MM.1S (cell line): ENCODE results near the gene CTNNA3.

Source experiments
- DNase-seq: peaks from one replicate; pipeline ENCODE4 v3.0.0-alpha.2; 2015
- H2AFZ ChIP-seq: fragments of 300-600 bp; sonication (generic); 2 replicates; pipeline ENCODE4 v1.6.0; 2016; ENCODE audit warnings: antibody characterized with exemption, low read length
- H3F3A ChIP-seq: fragments of 300-600 bp; sonication (generic); 2 replicates; pipeline ENCODE4 v1.6.1; 2016; ENCODE audit warnings: mild to moderate bottlenecking, antibody characterized with exemption, low read length, moderate library complexity, mixed read lengths; ENCODE audit not compliant: insufficient read depth
- H3K27ac ChIP-seq: fragments of 300-600 bp; sonication (generic); 2 replicates; pipeline ENCODE4 v1.5.1; 2016; ENCODE audit warnings: mild to moderate bottlenecking, low read length
- H3K27me3 ChIP-seq: fragments of 300-600 bp; sonication (generic); replicated peaks from 2 replicates; pipeline ENCODE4 v1.6.0; 2016; ENCODE audit warnings: low read length; ENCODE audit not compliant: insufficient read depth
- H3K36me3 ChIP-seq: fragments of 300-600 bp; sonication (generic); replicated peaks from 2 replicates; pipeline ENCODE4 v1.6.1; 2016; ENCODE audit warnings: mild to moderate bottlenecking, low read length, mixed read lengths; ENCODE audit not compliant: insufficient read depth
- H3K4me1 ChIP-seq: fragments of 300-600 bp; sonication (generic); 2 replicates; pipeline ENCODE4 v1.6.1; 2016; ENCODE audit warnings: low read length, mixed read lengths
- H3K4me2 ChIP-seq: fragments of 300-600 bp; sonication (generic); 2 replicates; pipeline ENCODE4 v1.6.0; 2016; ENCODE audit warnings: low read depth, low read length
- H3K4me3 ChIP-seq: fragments of 300-600 bp; sonication (generic); 2 replicates; pipeline ENCODE4 v1.5.1; 2016; ENCODE audit warnings: low read length, mixed read lengths
- H3K79me2 ChIP-seq: fragments of 300-600 bp; sonication (generic); 2 replicates; pipeline ENCODE4 v1.6.1; 2016; ENCODE audit warnings: mixed run types, low read length, mixed read lengths
- H3K9ac ChIP-seq: fragments of 300-600 bp; sonication (generic); 2 replicates; pipeline ENCODE4 v1.6.1; 2016; ENCODE audit warnings: low read length, mixed read lengths
- H3K9me2 ChIP-seq: fragments of 300-600 bp; sonication (generic); replicated peaks from 2 replicates; pipeline ENCODE4 v1.6.1; 2016; ENCODE audit warnings: mild to moderate bottlenecking, low read length, mixed read lengths; ENCODE audit not compliant: insufficient read depth
- H3K9me3 ChIP-seq: fragments of 300-600 bp; sonication (generic); replicated peaks from 2 replicates; pipeline ENCODE4 v1.6.1; 2016; ENCODE audit warnings: mild to moderate bottlenecking, low read length, mixed read lengths; ENCODE audit not compliant: insufficient read depth
- H4K20me1 ChIP-seq: fragments of 300-600 bp; sonication (generic); 2 replicates; pipeline ENCODE4 v1.6.1; 2016; ENCODE audit warnings: mild to moderate bottlenecking, low read length, moderate library complexity, mixed read lengths; ENCODE audit not compliant: insufficient read depth
- EZH2 ChIP-seq: fragments of 300-600 bp; sonication (generic); optimal IDR thresholded peaks from 2 replicates; pipeline ENCODE3; 2017; ENCODE audit warnings: low read depth, mild to moderate bottlenecking, antibody characterized with exemption, low read length, mixed read lengths
- EZH2phosphoT487 ChIP-seq: fragments of 300-600 bp; sonication (generic); IDR thresholded peaks from 2 replicates; pipeline ENCODE4 v1.6.1; 2018; ENCODE audit warnings: antibody characterized with exemption, low read length
- TF ChIP-seq, protein P1 (sequence below): fragments of 300-600 bp; sonication (generic); IDR thresholded peaks from 2 replicates; pipeline ENCODE4 v1.5.1; 2016; ENCODE audit warnings: antibody characterized with exemption, low read length, mixed read lengths

Gene CTNNA3

DNA sequence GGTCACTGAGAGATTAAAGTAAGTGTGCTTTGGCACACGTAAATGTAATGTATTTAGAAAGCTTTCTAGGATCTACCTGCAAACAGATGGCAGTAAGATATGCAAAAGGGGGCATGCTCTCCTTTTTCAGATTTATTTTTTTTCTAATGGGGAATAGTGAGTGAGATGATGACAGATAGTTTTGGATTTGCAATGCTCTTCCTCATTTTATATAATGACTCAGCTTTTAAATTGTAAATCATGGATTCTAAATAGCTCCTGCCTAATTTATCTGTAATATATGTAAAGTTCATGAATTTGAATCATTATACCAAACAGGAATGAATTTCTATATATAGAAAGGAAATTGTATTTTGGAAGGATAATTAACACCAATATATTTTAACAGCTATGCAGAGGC, 1731.8 kb downstream of the CTNNA3 start:
- Histone ChIP-seq H3K27ac (no peak overlapping the region), H3K27me3 (no peaks in the 10 kb centered on the region), H3K4me1 (no peaks in the 10 kb centered on the region), H2AFZ (no peak overlapping the region), H3F3A (no peaks in the 10 kb centered on the region), H3K36me3 (no peaks in the 10 kb centered on the region), H3K4me2 (no peak overlapping the region), H3K4me3 (no peak overlapping the region), H4K20me1 (no peaks in the 10 kb centered on the region), H3K79me2 (no peaks in the 10 kb centered on the region), H3K9me2 (no peaks in the 10 kb centered on the region), H3K9ac (no peak overlapping the region), H3K9me3 (no peaks in the 10 kb centered on the region)
- DNase-seq = no peak
- TF ChIP-seq EZH2 (no peak), EZH2phosphoT487 (no peak)
- TF ChIP-seq, protein P1, sequence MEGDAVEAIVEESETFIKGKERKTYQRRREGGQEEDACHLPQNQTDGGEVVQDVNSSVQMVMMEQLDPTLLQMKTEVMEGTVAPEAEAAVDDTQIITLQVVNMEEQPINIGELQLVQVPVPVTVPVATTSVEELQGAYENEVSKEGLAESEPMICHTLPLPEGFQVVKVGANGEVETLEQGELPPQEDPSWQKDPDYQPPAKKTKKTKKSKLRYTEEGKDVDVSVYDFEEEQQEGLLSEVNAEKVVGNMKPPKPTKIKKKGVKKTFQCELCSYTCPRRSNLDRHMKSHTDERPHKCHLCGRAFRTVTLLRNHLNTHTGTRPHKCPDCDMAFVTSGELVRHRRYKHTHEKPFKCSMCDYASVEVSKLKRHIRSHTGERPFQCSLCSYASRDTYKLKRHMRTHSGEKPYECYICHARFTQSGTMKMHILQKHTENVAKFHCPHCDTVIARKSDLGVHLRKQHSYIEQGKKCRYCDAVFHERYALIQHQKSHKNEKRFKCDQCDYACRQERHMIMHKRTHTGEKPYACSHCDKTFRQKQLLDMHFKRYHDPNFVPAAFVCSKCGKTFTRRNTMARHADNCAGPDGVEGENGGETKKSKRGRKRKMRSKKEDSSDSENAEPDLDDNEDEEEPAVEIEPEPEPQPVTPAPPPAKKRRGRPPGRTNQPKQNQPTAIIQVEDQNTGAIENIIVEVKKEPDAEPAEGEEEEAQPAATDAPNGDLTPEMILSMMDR = no peak

- DNase-seq = no peak
- Histone ChIP-seq H4K20me1 (no peaks in the 10 kb centered on the region), H3K4me1 (no peaks in the 10 kb centered on the region), H3K4me3 (no peak overlapping the region), H3K79me2 (no peaks in the 10 kb centered on the region), H3K9ac (no peak overlapping the region), H3K9me2 (no peaks in the 10 kb centered on the region), H3K27ac (no peak overlapping the region), H3K9me3 (no peaks in the 10 kb centered on the region), H2AFZ (no peak overlapping the region), H3K4me2 (no peak overlapping the region), H3K36me3 (no peaks in the 10 kb centered on the region), H3F3A (no peaks in the 10 kb centered on the region), H3K27me3 (no peaks in the 10 kb centered on the region)
- no peak for TF ChIP-seq EZH2phosphoT487
- TF ChIP-seq, protein P1 = no peak
- no peak for TF ChIP-seq EZH2
Observed at GRCh38 chr10:65952086-65952485, 1743.9 kb downstream of the CTNNA3 start.

GRCh38 chr10:65950075-65950474, 1745.9 kb downstream of the CTNNA3 start:
- no peak overlapping the region for H3K4me3 ChIP-seq
- no peaks in the 10 kb centered on the region for H3K9me2 ChIP-seq
- no peak overlapping the region for H3K4me2 ChIP-seq
- H3K4me1 ChIP-seq = no peaks in the 10 kb centered on the region
- no peaks in the 10 kb centered on the region for H3F3A ChIP-seq
- no peak overlapping the region for H3K9ac ChIP-seq
- no peaks in the 10 kb centered on the region for H4K20me1 ChIP-seq
- TF ChIP-seq, protein P1 = no peak
- TF ChIP-seq EZH2 (no peak), EZH2phosphoT487 (no peak)
- H3K9me3 ChIP-seq = no peaks in the 10 kb centered on the region
- no peaks in the 10 kb centered on the region for H3K79me2 ChIP-seq
- DNase-seq = no peak
- H3K36me3 ChIP-seq = no peaks in the 10 kb centered on the region
- no peaks in the 10 kb centered on the region for H3K27me3 ChIP-seq
- no peak overlapping the region for H3K27ac ChIP-seq
- H2AFZ ChIP-seq = no peak overlapping the region

DNA sequence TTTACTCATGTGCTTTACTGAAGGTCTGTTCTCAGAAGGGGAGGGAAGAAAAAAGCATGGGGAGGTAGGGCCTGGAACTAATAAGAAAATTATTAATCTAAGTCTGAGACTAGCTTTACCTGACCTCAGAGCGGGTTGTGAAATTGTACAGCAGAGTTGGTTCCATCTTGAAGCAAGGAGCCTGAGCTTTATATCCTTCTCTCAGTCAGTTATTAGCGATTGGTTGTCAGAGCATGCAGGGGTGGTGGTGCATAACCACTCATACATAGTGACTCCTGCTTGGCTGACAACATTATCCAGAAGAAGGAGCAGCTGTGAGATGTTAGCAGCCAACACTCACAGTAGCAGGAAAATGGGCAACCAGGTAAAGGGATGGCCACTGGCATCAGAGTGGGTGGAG, 1746.5 kb downstream of the CTNNA3 start:
- Histone ChIP-seq H3K9ac (no peak overlapping the region), H3K9me2 (no peaks in the 10 kb centered on the region), H3K4me3 (no peak overlapping the region), H3K27ac (no peak overlapping the region), H2AFZ (no peak overlapping the region), H3K36me3 (no peaks in the 10 kb centered on the region), H3K27me3 (no peaks in the 10 kb centered on the region), H4K20me1 (no peaks in the 10 kb centered on the region), H3K9me3 (no peaks in the 10 kb centered on the region), H3K4me2 (no peak overlapping the region), H3K4me1 (no peaks in the 10 kb centered on the region), H3F3A (no peaks in the 10 kb centered on the region), H3K79me2 (no peaks in the 10 kb centered on the region)
- no peak for DNase-seq
- no peak for TF ChIP-seq EZH2
- TF ChIP-seq EZH2phosphoT487 = no peak
- TF ChIP-seq, protein P1 = no peak
